AG09309 (cell line): ENCODE data around the gene ITPKA.

Experiments
- DNase-seq: peaks from one replicate; pipeline ENCODE4 v3.0.0-alpha.2; 2010; ENCODE audit warnings: low read depth
- H3K4me3 ChIP-seq: 2 replicates; pipeline ENCODE4 v1.5.1; 2011; ENCODE audit warnings: mild to moderate bottlenecking, low read depth, low read length, moderate library complexity; ENCODE audit not compliant: control insufficient read depth
- TF ChIP-seq, protein P1 (sequence below): IDR thresholded peaks from 2 replicates; pipeline ENCODE4 v1.5.1; 2011; ENCODE audit warnings: mild to moderate bottlenecking, low read depth, low read length, inconsistent platforms; ENCODE audit not compliant: insufficient read depth, control insufficient read depth; ENCODE audit errors: missing control alignments

ITPKA gene

DNA sequence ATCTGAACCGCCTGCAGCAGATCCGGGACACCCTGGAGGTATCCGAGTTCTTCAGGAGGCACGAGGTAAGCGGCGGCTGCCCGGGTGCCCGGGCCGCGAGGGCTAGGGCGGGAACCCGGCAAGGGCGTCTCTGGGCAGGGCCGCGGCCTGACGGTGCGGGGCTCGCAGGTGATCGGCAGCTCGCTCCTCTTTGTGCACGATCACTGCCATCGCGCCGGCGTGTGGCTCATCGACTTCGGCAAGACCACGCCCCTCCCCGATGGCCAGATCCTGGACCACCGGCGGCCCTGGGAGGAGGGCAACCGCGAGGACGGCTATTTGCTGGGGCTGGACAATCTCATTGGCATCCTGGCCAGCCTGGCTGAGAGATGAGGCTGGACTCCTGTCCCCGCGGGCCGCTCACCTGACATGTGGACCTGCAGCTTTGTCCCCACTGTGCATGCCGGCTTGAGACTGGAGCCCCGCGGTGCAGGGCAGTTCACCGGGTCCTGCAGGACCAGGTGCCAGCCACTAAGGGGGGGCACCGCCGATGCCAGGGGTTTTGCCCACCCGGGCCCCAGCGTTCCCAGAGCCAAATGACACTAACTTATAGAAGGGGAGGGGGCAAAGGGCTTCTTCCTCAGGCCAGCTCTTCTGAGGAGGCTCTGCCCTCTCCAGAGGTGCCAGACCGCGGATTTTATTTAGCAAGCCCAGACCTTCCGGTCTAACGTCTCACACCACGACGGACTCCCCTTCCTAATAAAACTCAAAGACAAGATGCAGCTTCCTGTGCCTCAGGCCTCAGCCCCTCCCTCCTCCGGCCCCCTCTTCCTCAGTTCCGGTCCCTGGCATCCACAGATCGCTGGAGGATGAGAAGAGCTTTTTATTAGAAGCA is 9.4 kb downstream of the ITPKA start:
- DNase-seq, result no peak
- no peak overlapping the region for H3K4me3 ChIP-seq
- TF ChIP-seq, protein P1, sequence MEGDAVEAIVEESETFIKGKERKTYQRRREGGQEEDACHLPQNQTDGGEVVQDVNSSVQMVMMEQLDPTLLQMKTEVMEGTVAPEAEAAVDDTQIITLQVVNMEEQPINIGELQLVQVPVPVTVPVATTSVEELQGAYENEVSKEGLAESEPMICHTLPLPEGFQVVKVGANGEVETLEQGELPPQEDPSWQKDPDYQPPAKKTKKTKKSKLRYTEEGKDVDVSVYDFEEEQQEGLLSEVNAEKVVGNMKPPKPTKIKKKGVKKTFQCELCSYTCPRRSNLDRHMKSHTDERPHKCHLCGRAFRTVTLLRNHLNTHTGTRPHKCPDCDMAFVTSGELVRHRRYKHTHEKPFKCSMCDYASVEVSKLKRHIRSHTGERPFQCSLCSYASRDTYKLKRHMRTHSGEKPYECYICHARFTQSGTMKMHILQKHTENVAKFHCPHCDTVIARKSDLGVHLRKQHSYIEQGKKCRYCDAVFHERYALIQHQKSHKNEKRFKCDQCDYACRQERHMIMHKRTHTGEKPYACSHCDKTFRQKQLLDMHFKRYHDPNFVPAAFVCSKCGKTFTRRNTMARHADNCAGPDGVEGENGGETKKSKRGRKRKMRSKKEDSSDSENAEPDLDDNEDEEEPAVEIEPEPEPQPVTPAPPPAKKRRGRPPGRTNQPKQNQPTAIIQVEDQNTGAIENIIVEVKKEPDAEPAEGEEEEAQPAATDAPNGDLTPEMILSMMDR, result no peak

DNA sequence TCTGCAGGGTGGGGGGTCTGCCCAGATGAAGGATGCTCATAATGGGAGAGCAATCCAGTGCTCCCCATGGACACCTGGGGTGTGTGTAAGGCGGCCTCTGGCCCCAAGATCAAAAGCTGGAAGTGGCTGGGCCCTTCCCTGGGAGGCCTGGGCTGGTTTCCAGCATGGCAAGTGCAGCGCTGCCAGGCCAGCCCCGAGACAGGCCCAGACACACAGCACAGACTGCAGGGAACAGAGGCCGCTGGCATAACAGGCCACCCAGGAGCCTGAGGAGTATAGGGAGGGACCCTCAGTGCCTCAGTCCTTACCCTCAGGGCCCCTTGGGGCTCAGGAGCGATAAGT is 10.0 kb downstream of the ITPKA start:
- TF ChIP-seq, protein P1, result no peak
- no peak overlapping the region for H3K4me3 ChIP-seq
- DNase-seq, result no peak

DNA sequence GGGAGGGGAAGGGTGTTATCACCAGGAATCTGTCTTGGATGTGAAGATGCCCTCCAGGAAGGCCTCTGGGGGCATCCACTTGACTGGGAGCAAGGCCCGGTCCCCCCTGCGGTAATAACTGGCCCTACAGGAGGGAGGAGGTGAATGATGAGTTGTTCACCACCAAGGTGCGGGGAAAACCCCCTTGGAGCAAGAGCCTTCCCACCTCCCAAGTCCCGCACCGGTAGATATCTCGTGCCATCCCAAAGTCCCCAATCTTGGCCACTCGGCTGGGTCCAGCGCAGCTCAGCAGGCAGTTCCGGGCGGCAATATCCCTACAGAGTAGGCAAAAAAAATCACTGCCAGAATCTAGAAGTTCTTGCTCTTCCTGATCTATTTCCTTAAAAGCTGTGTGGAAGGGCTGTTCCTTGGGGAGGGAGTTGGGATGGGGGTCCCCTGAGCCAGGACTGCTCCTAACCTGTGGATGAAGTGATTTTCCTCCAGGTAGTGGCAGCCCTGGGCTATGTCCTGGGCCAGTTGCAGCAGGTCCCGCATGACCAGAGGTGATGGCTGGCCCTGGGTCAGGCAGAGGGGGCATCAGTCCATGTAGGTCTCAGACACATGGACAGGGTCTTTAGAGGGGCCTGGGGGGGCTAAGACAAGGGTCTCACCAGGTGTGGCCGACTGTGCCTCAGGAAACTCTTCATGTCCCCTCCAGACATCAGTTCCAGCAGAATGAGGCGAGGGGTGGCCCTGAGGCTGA is 11.2 kb downstream of the ITPKA start:
- TF ChIP-seq, protein P1, result no peak
- no peak for DNase-seq
- no peak overlapping the region for H3K4me3 ChIP-seq

DNA sequence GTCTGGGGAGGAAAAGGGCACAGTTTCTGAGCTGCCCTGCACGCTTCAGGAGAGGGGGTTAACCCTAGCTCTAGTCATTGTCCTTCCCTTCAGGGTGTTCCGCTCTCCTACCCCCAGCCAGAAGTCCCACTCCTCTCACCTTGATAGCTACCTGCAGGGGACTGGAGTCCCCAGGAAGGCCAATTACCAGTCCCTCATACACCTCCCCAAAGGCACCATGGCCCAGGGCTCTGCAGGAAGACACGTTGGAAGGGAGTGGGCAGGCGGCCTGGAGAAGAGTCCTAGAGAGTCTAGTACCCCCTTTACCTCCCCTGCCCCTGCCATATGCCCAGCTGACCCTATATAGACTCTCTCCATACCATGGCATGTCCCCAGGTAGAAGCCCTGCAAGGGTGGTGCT is 12.1 kb downstream of the ITPKA start:
- no peak overlapping the region for H3K4me3 ChIP-seq
- DNase-seq, result no peak
- TF ChIP-seq, protein P1, result no peak

DNA sequence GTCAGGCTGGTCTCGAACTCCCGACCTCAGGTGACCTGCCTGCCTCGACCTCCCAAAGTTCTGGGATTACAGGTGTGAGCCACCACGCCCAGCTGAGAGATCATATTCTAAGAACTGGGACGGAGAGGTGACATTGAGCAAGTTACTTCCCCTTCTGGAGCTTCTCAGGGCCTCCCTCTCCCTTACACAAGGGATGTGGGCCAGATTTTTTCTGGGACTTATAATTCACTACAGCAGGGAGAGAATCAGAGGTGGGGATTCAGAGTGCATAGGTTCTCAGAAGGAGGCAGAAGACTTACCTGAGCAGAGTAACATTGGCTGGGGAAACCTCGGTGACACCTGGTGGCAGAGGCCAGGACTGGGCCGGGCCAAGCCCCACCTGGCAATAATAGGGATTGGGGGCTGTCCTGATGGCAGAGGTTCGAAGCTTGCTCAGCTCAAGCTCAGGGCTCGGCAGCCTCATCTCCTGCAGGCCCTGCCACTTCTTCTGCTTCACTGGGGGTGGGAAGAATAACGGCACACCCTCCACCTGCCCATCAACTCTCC is 13.2 kb downstream of the ITPKA start:
- TF ChIP-seq, protein P1, result no peak

DNA sequence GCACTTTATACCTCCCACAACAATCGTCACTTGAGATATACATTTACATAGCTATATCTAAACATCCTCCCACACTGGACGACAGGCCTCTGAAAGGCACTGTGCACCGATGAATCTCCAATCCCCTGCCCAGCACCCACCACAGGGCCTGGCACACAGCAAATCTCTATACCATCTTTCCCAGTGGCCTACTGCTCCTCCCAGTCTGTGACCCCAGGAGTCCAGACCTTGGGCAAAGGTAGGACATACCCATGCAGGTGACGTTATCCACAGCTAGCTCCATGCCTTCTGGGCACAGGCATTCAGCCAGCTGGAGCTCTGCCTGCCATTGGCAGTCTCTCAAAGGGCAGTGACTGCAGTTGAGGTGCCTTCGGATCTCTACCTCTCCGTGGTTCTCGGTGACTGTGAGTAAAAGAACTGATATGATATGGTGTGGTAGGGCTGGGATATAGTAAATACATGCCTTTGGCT is 14.2 kb downstream of the ITPKA start:
- TF ChIP-seq, protein P1, result no peak
- DNase-seq, result no peak
- no peak overlapping the region for H3K4me3 ChIP-seq

More for the DNA sequence above, 13.2 kb downstream of the ITPKA start:
- no peak for DNase-seq
- H3K4me3 ChIP-seq, result no peak overlapping the region
